Fibroblast of skin of right biceps (primary cell): ENCODE results near the gene METTL8.

Experiments used
- DNase-seq: peaks from one replicate; pipeline ENCODE4 v3.0.0-alpha.2; 2013

Gene METTL8, protein sequence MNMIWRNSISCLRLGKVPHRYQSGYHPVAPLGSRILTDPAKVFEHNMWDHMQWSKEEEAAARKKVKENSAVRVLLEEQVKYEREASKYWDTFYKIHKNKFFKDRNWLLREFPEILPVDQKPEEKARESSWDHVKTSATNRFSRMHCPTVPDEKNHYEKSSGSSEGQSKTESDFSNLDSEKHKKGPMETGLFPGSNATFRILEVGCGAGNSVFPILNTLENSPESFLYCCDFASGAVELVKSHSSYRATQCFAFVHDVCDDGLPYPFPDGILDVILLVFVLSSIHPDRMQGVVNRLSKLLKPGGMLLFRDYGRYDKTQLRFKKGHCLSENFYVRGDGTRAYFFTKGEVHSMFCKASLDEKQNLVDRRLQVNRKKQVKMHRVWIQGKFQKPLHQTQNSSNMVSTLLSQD

DNA sequence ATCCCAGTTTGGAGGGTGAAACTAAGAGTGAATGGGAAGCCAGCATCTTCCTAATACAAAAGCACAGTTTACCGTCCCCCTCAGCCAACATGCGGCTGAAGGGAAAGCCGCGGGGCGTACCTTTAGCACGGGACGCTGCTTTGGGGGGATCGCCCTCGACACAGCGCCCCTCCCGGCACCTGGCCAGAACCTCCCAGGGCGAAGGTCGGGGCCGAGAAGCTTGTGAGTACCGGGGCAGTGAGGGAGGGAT, at the start of gene METTL8:
TSS of gene METTL8 (minus strand) at position 228 of the 250 bp plus-strand sequence. CDS start 41,805 bp downstream, outside the sequence.
- DNase-seq, result no peak

DNA sequence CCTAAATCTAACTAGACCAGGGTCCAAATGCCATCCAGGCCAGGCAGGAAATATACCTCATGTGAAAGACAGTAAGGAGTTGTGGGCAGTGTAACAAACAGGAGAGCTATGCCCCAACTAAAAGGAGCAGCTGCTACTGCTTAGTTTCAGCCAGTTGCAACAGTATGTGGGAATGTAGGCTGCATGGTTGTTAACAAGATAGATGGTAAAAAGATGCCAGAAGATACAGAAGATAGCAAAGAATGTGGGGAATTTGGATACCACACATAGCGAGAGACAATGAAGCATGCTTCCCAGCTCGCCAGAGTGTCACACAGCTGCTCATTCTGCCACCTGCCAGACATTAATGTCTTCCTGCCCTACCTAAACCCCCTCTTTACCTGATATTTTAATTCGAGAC, 49.1 kb upstream of the METTL8 start:
- DNase-seq, result peak; percentile 65

DNA sequence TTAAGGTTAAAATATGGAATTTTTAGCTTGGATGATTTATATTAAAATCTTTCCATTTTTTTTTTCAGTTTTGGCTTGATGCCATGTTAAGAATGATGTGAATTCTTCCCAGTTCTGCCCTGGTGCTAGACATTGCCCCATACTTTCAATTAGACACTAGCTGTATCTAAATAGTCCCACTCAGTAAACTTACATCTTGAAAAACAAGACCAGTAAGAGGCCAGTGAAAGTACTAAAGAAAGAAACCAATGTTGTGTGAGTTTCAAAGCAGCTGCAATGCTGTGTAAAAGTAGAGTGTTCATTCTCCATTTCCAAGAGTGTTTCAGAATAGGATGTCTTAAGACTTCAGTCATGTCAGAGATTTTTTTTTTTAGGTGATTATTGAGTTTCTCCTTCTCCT, 48.5 kb upstream of the METTL8 start:
- DNase-seq, result peak; percentile 4

DNA sequence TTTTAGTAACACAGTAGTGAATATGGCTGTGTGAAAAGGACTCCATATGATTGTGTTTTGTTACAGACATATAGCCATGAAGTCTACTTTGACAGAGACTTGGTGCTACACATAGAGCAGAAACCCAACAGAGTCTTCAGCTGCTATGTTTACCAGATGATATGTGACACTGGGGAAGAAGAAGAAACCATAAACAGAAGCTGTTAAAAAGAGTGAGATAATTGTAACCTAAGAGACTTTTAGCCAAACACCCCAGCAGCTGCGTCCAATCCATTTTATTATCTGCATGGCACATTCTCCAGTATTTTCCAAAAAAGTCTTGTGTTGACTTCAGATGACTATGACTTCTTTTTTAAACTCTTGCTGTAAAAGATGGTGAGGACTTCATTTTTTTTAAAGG, 47.1 kb upstream of the METTL8 start:
- no peak for DNase-seq

DNA sequence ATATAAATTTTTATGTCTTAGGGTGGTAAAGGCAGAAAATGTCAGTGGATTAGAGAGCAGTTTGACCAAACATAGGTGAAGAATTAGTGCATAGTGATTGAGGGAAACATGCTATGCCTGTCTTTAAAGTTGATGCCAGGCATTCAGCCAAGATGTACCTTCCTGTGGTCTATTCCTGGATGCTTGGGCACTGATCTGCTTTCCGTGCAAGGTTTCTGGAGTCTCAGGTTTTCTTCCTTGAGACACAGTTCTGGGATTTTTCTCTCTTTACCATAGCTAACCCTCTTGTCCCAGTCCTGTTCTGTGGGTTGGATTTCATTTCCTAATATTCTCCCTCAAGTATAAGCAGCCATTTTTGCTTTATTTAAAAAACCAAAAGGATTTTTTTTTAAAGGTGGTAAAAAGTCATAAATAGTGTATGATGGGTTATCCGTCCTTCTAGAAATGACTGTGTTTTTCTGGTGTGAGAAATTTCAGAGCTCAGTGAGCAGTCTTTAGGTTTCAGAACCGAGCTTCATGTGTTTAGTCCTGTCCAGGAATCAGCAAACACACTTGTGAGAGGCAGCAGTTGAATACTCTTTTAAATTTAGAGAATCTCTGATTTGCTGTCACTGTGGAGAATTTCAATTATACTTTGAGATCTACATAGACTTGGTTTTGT, 45.5 kb upstream of the METTL8 start:
- DNase-seq, result no peak

DNA sequence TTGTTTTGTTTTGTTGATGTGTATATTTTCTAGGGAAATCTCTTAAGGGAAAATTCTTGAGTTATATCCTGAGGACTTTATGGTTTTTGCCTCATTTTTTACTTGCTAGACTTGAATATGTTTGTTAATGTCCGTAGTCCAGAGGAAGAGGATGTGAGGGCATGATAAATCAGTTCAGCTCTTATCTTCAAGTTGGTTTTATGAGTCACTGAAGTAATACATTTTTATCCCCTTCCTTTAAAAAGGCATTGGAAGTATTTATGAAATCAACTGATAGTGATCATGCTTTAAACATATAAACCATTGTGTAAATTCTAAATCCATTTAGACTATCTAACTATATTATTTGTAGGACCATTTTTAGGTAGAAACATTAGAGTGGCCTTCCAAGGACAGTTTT, 44.6 kb upstream of the METTL8 start:
- DNase-seq, result peak; percentile 12

DNA sequence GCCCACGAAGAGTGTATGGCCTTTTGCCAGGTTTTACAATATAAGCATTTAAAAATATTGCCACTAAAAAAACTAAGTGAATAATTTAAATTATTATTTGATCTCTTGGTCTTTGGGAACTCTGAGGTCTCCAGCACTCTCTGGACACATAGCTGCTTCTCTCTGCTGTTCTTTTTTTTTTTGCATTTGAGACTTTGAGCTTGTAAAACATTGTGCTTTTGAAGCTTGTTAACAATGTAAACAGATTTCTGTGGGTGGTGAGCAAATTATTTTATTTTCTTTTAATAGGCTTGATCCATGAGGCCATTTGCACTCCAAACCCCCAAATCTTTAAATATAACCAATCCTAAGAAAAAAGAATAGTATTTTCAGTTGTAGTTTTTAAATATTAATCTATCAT, 42.2 kb upstream of the METTL8 start:
- no peak for DNase-seq

DNA sequence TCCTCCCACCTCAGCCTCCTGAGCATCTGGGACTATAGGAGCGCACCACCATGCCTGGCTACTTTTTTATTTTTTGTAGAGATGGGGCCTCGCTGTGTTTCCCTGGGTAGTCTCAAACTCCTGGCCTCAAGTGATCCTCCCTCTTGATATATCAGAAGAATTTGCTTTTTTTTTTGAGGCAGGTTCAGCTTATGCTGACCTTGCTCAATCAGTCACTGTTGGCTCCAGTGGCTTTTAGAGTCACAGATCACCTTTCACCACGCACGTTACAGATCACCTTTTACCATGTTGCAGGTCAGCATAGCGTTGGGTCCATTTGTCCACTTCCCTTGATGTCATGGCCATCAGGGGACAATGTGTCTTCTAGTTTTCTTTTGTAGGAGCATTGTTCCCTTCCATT, 36.3 kb upstream of the METTL8 start:
- DNase-seq, result no peak

DNA sequence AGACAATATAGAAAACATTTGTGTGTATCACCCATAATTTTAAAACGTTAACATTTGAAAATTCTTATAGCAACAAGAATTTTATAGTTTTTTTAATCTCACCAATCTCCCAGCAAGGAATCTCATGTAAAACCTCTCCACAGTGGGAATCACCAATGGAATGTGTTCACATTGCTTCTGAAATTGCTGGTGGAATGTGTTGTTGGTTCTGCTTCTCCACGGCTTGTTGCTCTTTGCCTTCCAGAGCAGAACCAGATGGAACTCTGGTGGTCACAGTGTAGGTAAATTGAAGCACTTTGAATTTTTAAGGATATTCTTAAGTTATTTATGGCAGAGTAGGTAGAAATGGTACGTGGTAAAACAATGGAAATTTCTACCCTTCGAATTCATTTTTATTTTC, 35.4 kb upstream of the METTL8 start:
- peak; percentile 5 for DNase-seq

DNA sequence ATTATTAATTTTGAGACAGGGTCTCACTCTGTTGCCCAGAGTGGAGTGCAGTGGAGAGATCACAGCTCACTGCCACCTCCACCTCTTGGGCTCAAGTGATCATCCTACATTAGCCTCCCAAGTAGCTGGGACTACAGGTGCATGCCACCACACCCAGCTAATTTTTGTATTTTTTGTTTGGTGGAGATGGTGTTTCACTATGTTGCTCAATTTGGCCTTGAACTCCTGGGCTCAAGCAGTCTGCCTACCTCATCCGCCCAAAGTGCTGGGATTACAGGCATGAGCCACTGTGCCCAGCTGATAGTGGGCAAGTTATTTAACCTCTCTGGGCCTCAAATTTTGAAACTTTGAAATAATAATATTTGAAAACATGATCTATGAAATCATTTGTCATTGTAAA, 26.7 kb upstream of the METTL8 start:
- no peak for DNase-seq

DNA sequence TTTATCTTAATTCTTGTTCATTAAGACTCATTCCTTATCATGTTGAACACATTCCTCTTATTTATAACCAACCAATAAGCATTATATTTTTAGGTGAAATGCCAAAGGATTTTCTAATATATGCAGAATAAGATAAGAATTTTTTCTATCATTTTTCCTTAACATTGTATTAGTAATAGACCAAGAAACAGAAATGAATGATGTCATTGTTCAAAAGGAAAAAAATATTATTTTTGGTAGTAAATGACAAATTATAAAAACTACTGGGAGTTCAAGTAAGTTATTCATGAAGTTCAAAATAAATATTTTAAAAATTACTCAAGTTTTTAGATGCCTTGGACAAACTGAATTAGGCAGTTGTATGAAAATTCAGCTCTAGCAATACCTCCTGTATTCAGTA, 25.7 kb upstream of the METTL8 start:
- DNase-seq, result no peak

DNA sequence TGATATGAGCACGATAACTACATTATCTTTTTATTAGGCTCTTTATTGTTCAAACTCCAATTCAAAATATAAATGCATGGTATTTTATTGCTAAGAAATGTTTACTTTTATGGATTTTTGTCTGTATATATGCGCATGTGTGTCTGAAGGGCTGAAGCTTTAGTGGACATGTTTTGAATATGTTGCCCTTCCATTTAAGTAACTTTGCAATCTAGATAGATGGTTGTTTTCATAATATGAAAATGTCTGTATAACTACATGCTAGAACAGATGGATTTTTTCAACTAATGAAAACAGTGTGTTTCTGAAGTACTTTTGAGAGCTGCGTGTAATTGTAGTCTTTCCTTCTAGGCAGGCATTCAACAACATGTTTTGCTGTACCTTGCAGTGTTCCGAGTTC, 19.0 kb upstream of the METTL8 start:
- DNase-seq, result no peak

DNA sequence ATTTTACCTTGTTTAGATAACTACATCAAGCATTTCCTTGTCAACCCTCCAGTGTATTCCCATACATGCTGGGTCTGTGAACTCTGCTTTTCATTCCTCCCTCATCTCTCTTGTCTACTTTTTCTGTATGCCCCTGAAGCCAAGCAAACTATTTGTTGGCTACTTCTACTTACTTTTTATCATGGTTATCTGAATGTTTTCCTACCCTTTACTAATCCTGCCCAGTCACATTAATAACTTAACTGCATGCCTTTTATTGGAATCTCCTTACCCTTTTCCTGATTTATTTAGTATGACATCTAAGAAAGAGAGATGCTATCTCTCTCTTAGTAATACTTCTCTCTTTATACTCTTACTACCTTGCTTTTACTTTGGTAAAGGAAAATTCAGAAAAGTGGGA, 17.3 kb upstream of the METTL8 start:
- no peak for DNase-seq

DNA sequence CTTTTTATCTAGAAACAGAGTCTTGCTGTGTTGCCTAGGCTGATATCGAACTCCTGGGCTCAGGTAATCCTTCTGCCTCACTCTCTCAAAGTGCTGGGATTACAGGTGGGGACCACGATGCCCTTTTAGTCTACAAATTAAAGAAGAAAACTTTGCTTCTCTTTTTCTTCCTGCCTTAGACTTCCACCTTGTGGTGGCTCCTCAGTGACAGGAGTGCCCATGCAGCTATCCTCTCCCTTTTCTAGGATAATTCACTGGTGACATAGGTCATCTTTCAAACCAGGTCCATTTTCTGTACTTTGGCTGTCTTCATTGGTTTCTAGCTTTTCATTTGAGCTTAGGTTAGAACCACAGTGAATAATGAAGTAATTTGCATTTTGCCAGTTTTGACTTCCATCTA, 13.9 kb upstream of the METTL8 start:
- DNase-seq, result no peak

DNA sequence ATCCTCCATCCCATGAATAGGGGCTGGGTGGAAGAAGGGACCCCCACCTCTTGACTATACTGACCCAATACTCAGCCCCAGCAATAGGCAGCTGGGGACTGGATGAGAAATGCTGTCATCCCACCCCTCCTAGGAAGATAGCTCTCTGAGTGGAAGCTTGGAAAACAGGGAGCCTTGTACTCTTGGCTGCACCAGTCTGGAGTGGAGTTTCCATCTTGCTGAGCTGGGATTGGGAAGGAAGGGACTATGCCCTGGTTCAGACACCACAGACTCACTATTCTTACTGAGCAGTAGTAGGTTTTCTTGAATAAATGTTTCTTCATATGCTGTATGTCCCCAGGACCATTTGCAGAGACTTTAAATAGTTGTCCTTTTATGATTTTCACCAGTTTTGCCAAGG, 7.7 kb upstream of the METTL8 start:
- DNase-seq, result no peak

DNA sequence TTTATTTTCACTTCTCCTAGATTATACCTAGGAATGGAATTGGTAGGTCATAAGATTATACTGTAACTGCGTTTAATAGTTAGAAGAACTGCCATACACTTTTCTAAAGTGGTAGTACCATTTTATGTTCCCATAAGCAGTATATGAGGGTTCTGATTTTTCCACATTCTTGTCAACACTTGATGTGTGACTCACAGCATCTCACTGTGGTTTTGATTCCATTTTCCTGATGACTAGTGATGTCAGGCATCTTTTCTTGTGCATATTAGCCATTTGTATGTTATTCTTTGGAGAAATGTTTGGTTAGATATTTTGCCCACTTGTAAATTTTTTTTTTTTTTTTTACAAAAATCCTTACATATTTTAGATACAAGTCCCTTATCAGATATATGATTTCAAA, 2.5 kb upstream of the METTL8 start:
- peak; percentile 90 for DNase-seq

DNA sequence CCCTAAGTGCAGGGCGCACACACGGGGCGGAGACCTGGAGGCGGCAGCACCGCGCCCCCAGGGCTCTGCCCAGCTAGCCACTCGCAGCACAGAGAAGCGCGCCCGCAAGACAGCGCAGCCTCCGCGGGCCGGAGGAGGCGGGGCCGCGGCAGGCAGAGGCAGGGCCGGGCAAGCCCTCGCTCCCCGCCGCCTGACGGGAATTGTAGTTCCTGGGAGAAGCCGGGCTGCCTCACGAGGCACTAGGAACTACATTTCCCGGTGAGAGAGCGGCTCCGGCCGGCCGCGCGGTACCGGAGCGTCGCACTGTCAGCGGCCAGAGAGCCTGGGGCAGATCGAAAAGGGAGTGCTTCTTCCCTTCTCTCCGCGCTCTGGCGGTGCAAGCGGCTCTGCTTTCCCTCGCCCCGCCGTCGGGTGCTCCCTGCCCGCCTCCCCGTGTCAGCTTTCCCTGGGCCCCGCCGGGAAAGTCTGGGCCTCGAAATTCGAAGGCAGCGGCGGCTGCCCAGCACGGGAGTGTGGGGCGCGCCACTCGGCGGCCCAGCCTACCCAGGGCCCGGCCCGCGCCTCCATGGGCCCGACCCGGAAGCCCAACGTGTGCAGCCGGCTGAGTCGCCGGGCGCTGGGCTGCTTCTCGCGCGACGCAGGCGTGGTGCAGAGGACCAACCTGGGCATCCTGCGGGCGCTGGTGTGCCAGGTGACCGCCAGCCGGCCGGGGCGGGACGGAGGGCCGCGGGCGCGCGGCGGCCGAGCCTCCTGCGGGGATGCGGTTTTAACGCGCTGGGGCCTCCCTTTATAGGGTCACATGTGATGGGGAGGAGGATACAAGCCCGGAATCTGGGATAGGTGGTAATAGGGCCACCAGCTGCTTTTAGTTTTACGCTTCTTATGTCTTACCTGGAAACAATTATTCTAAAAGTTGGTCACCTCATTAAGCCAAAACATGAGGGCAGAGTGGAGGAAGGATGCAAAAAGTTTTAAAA, 511 bp upstream of the METTL8 start, which contains the start of gene DCAF17:
TSS of gene DCAF17 (plus strand) at position 214 of the 977 bp plus-strand sequence. CDS start at position 566, 352 bp downstream.
- peak; percentile 96 for DNase-seq

DNA sequence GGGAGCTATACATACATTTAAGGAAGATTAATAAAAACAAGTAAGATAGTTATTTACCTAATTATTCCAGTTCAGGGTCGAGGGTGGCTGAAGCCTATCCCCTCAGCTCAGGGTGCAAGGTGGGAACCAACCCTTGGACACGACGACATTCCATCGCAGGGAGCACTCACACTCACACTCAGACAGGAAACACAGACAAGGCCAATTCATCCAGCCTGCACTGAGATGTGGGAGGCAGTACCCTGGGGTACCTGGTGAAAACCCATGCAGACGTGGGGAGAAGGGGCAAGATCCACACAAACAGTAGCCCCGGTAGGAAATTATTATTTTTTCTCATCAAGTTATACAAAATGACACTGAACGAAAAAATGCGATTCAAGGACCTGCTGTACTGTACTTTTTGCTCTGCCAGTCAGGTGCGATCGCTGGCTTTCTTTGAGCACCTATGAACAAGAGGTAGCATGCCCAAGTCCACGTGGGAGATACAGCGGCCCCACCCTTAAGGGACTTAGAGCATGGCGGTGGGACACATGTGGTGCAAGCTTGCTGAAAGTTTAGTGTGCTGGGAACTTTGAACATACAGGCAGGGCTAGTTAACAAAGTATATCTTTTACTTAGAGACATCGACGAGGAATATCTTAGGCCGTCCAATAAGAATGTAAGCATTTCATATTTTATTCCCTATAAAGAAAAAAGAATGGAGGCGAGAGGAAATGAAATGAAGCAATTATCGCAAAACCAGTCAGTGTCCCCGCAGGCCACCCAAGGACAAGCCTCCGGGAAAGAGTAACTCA, 624 bp downstream of the METTL8 start:
- DNase-seq, result peak; percentile 23

DNA sequence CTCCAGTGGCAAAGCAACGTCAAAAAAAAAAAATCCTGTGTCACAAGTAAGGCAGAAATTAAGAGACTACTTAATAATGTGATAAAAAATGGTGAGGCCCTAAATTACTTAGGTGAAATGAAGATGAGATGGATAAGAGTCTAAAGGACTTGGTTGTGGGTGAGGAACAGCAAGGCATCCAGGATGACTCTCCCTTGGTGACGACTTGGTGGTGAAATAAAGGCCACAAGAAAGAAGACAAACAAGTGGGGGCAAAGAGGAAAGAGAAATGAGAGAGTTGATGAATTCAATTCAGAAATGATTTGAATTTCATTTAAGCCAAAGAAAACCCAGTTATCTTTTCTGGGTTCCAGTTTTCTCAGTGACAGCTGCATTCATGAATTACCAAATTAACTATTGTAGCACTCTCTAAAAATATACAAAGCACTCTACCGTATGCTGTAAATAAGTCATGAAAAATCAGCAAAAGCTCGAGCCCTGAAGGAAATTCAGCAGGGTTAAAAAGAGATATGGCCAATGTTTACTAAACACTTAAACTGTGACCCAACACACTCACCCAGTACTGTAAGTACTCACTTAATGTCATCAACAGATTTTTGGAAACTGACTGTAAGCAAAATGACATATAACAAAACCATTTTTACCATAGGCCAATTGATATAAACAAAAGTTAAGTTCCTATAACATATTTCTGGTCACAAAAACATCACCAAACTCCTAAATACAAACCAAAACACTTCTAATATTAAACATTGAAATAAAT, 1.4 kb downstream of the METTL8 start:
- DNase-seq, result no peak

DNA sequence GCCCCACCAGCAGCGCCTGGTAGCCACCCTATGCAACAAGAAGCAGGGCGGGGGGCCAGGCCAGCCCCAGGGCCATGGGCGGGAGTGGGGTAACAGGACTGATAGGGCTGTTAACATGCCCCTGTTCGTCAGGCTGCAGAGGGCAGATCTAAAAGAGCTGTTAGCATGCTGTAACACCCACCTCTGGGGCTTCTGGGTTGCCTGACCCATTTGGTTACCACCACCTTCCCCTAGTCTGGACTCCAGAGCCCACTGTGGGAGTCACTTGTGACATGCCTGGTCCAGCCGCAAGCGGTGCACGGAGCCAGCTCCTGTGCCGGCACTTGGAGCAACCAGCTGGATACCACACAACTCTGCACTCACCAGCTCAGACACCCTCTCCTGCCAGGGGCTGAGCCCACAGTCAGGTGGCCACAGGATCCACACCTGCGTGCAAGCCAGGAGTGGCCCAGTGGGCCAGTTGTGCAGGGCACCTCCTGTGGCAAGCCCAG, 2.1 kb downstream of the METTL8 start:
- DNase-seq, result no peak

DNA sequence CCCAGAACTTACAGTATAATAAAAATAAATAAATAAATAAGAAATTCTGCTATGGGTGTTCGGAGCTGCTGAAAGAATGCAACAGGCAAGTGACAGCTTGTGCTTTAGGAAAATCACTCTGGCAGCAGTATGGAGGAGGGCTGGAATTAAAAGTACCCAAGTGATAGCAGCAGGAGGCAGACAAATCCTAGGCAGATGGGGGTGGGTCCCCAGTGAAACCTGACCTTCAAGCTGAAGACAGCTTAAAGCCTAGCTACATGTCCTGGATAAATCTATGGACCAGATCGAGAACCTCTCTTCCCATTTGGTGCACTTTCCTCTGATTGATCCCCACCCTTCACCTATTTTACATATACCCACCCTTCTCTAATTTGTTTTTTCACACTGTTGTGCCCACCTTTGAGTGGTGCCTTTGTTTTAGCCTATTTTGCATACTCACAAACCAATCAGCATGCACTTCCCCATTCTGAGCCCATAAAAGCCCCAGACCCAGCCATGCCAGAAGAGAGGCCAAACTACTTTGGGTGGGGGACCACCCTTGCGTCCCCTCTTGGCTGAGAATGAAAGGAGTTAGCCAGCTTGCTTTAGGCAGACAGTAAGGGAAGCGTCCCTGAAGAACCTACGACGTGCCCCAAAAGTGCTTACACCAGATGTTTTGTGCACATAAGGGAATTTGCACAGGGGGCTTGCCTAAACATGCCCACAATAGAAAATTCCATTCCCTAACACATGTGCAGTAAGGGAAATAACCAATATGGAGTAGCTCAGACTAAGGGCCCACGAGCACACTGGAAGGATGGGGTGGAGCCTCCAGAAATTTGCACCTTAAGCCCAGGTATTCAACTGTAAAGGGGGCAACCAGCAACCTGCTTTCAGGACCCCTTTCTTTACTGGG, 3.0 kb downstream of the METTL8 start:
- DNase-seq, result no peak
